K562 (cell line): ENCODE results near the gene KCNS1. TPM values are rescaled to one million over a fixed set of nuclear protein-coding genes. Genes with fewer than 3 reads are reported as not detected.

Experiments
- ATAC-seq: fragments of 200-7000 bp; cut with Tn5 transposase; 3 replicates; pipeline ENCODE4 v1.9.1; 2020; ENCODE audit warnings: moderate library complexity
- BruUV-seq: library from RNA; stranded (reverse); fragments of 400-500 nt; replicated peaks from 2 replicates; lab custom pipeline; 2021; lab: Mats Ljungman, UMichigan
- CTCF ChIA-PET: fragments of 300-600 bp; formaldehyde crosslinking; extraction: SDS; loops from one replicate; lab custom pipeline; 2021; ENCODE audit warnings: low intra/inter-chr PET ratio; lab: Yijun Ruan, JAX
- POLR2A ChIA-PET: fragments of 300-600, 350-650 bp; sonication (Branson Sonifier 250); formaldehyde crosslinking; extraction: SDS; loops from one replicate; lab custom pipeline; 2021; ENCODE audit warnings: antibody characterized with exemption, inconsistent platforms; lab: Yijun Ruan, JAX
- DNase-seq, 4 experiments: peaks; one replicate each; pipeline versions ENCODE4 v3.0.0 to v3.0.0-alpha.2; 2011 to 2018; ENCODE audit warnings: low spot score in 3 of 4, mixed read lengths in 3 of 4; ENCODE audit errors: extremely low read depth in 1 of 4
- FAIRE-seq: peaks from 2 replicates; lab custom pipeline; 2011; peaks lifted over from hg19 to GRCh38; lab: Jason Lieb, UNC
- H2AFZ ChIP-seq: 2 replicates; pipeline ENCODE4 v1.6.0; 2011; ENCODE audit warnings: low read depth, low read length, control low read depth, inconsistent platforms
- H3K27ac ChIP-seq: fragments of 200-600 bp; 3 replicates; pipeline ENCODE4 v1.8.0; 2011; ENCODE audit warnings: low read depth, mild to moderate bottlenecking, control low read depth, inconsistent platforms, low read length, moderate library complexity, mixed read lengths; ENCODE audit errors: extremely low read depth
- H3K27me3 ChIP-seq, 2 experiments: fragments of 300-600 bp in 1 of 2; 2 replicates in 1 of 2; 3 replicates in 1 of 2; pipeline versions ENCODE4 v1.6.0 to v1.8.0; 2011; ENCODE audit warnings: inconsistent platforms in 2 of 2, low read length in 2 of 2, mild to moderate bottlenecking in 1 of 2, mixed read lengths in 1 of 2, moderate library complexity in 1 of 2; ENCODE audit not compliant: control insufficient read depth in 2 of 2, insufficient read depth in 2 of 2
- H3K36me3 ChIP-seq: fragments of 300-600 bp; 3 replicates; pipeline ENCODE4 v1.8.0; 2011; ENCODE audit warnings: mild to moderate bottlenecking, low read length, inconsistent platforms; ENCODE audit not compliant: control insufficient read depth, insufficient read depth
- H3K4me1 ChIP-seq, 2 experiments: fragments of 200-600 bp in 1 of 2; replicated peaks in 1 of 2; 2 replicates in 1 of 2; 3 replicates in 1 of 2; pipeline versions ENCODE4 v1.5.1 to v1.8.0; 2011; ENCODE audit warnings: inconsistent platforms in 2 of 2, low read length in 2 of 2, mild to moderate bottlenecking in 1 of 2, mixed read lengths in 1 of 2, moderate library complexity in 1 of 2; ENCODE audit not compliant: control insufficient read depth in 2 of 2, insufficient read depth in 2 of 2
- H3K4me2 ChIP-seq: 2 replicates; pipeline ENCODE4 v1.6.1; 2011; ENCODE audit warnings: low read length, control low read depth, inconsistent platforms, mixed read lengths; ENCODE audit not compliant: insufficient read depth
- H3K4me3 ChIP-seq: fragments of 200-600 bp; sonication (generic), shearing (Covaris generic); 2 replicates; pipeline ENCODE4 v1.5.1; 2016; ENCODE audit warnings: control low read depth, inconsistent platforms
- H3K79me2 ChIP-seq: fragments of 200-600 bp; 3 replicates; pipeline ENCODE4 v1.8.0; 2011; ENCODE audit warnings: low read length, inconsistent platforms; ENCODE audit not compliant: control insufficient read depth, insufficient read depth
- H3K9ac ChIP-seq, 2 experiments: 2 replicates each; pipeline versions ENCODE4 v1.6.0 to v1.6.1; 2011; ENCODE audit warnings: low read depth in 2 of 2, low read length in 2 of 2, control low read depth in 1 of 2, inconsistent platforms in 1 of 2, mild to moderate bottlenecking in 1 of 2, mixed read lengths in 1 of 2; ENCODE audit not compliant: insufficient read depth in 1 of 2
- H3K9me1 ChIP-seq: one replicate; pipeline ENCODE4 v1.6.0; 2011; ENCODE audit warnings: inconsistent platforms, mild to moderate bottlenecking, low read length, moderate library complexity; ENCODE audit not compliant: control insufficient read depth, insufficient read depth
- H3K9me3 ChIP-seq: replicated peaks from 2 replicates; pipeline ENCODE4 v1.5.1; 2011; ENCODE audit warnings: low read depth, low read length, inconsistent platforms; ENCODE audit not compliant: control insufficient read depth, insufficient read depth
- H4K20me1 ChIP-seq: replicated peaks from 2 replicates; pipeline ENCODE4 v1.6.1; 2011; ENCODE audit warnings: low read length, inconsistent platforms, mixed read lengths; ENCODE audit not compliant: control insufficient read depth, insufficient read depth
- ARID4B ChIP-seq: sonication (generic); formaldehyde crosslinking; IDR thresholded peaks from 2 replicates; pipeline ENCODE4 v1.8.0; 2022; ENCODE audit warnings: mild to moderate bottlenecking, missing genetic modification reagents
- BDP1 ChIP-seq: IDR thresholded peaks from 3 replicates; pipeline ENCODE4 v1.6.1; 2011; ENCODE audit not compliant: insufficient read length, insufficient read depth
- HNRNPLL ChIP-seq: fragments of 200-400 bp; formaldehyde crosslinking; IDR thresholded peaks from 2 replicates; pipeline ENCODE4 v1.6.1; 2017; ENCODE audit warnings: low read length, low read depth, mild to moderate bottlenecking; ENCODE audit not compliant: poor library complexity, severe bottlenecking
- KLF16 ChIP-seq: IDR thresholded peaks from 2 replicates; pipeline ENCODE4 v1.6.1; 2016; ENCODE audit warnings: antibody characterized with exemption
- MCM5 ChIP-seq: fragments of 450-650 bp; IDR thresholded peaks from 2 replicates; pipeline ENCODE4 v1.6.1; 2016; ENCODE audit warnings: low read depth
- MEF2D ChIP-seq: conservative IDR thresholded peaks from 2 replicates; pipeline ENCODE4 v1.6.1; 2016; ENCODE audit warnings: low read depth, missing genetic modification characterization, missing compliant biosample characterization
- PTBP1 ChIP-seq: fragments of 200-400 bp; formaldehyde crosslinking; IDR thresholded peaks from 2 replicates; pipeline ENCODE4 v1.6.1; 2017; ENCODE audit warnings: low read depth, low read length
- ZNF217 ChIP-seq: sonication (generic); formaldehyde crosslinking; IDR thresholded peaks from 2 replicates; pipeline ENCODE4 v1.8.0; 2022; ENCODE audit warnings: mild to moderate bottlenecking, missing genetic modification reagents
- ZNF239 ChIP-seq: fragments of 250-450 bp; sonication (Bioruptor Pico); IDR thresholded peaks from 2 replicates; pipeline ENCODE4 v1.4.0; 2020; ENCODE audit warnings: mild to moderate bottlenecking
- ZNF449 ChIP-seq: fragments of 250-450 bp; sonication (Bioruptor Pico); IDR thresholded peaks from 2 replicates; pipeline ENCODE4 v1.8.0; 2022; ENCODE audit warnings: moderate library complexity, mild to moderate bottlenecking, inconsistent platforms
- ZNF512 ChIP-seq: IDR thresholded peaks from 2 replicates; pipeline ENCODE4 v1.6.1; 2016; ENCODE audit warnings: missing genetic modification characterization, missing compliant biosample characterization
- WGBS: fragments of 100-300 bp; shearing (Covaris generic); methylation state at CpG from one replicate; pipeline ENCODE4 v1.1.6; 2016; ENCODE audit warnings: low coverage, mixed read lengths; ENCODE audit not compliant: insufficient coverage; ENCODE audit errors: missing lambda C conversion rate; 5-methylcytosine and 5-hydroxymethylcytosine counted together
- in situ Hi-C: fragments of 300-500 bp; cut with MboI; formaldehyde crosslinking; loops from 4 replicates; pipeline ENCODE4 v1.15.0; 2018; ENCODE audit warnings: inconsistent platforms, mixed read lengths
- intact Hi-C: fragments of 100-400 bp; cut with micrococcal nuclease; formaldehyde crosslinking; loops from 2 replicates; pipeline ENCODE4 v1.14.2; 2022
- polyA plus RNA-seq, 8 experiments: library from polyadenylated mRNA; depleted of rRNA in 4 of 8; stranded (reverse) in 5 of 8; unstranded in 3 of 8; fragments of >200 nt; fragmentation: Nextera tagmentation in 2 of 8; fragmentation: Illumina TruSeq in 1 of 8; extraction: Ambion mirVana in 2 of 8; extraction: Trizol in 1 of 8; gene quantifications; 2 replicates each; pipeline versions ENCODE4 v1.2.1 to v1.2.3, GENCODE V29; 2011 to 2014; ENCODE audit warnings: inconsistent platforms in 1 of 8, missing spikeins in 1 of 8
- total RNA-seq, 7 experiments: library from RNA; depleted of rRNA in 6 of 7; stranded (reverse); fragments of >200 nt in 6 of 7; fragmentation: Illumina TruSeq in 2 of 7; extraction: Trizol in 2 of 7; gene quantifications; 2 replicates each; pipeline versions ENCODE4 v1.2.1 to v1.2.3, GENCODE V29; 2011 to 2021; ENCODE audit warnings: low replicate concordance in 1 of 7
- TF ChIP-seq, protein P1 (sequence below), 3 experiments: fragments of 200-800 bp in 1 of 3; sonication (Bioruptor generic) in 1 of 3; sonication (generic) in 1 of 3; formaldehyde crosslinking in 1 of 3; IDR thresholded peaks; 2 replicates each; pipeline versions ENCODE4 v1.6.1 to v1.8.0; 2016 to 2022; ENCODE audit warnings: mild to moderate bottlenecking in 2 of 3, missing compliant biosample characterization in 2 of 3, missing genetic modification characterization in 2 of 3, missing genetic modification reagents in 1 of 3
- TF ChIP-seq, protein P2 (sequence below): sonication (generic); formaldehyde crosslinking; IDR thresholded peaks from 2 replicates; pipeline ENCODE4 v1.8.0; 2022; ENCODE audit warnings: mild to moderate bottlenecking, missing genetic modification reagents

The KCNS1 gene
- total and polyA plus RNA-seq, 9 of the 15 experiments (the other 6 are each of a cell fraction or from before 2014, with no cell fraction given): not detected

DNA sequence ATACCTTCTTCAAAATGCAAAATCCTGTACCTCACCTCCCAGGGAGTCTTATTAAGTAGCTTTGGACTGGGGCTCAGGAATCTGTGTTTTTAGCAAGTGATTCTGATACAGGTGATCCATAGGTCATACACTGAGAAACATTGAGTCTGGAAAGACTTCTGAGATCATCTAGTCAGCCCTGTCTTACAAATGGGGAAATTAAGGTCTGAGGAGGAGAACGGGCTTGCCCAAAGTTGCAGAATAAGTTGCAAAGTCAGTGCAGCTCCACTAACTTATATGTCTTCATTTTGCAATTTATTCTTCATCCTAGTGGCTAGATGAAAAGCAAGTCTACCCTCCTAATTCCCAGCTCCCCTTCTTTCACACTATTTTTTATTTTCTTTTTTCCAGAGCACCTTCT is 28.9 kb downstream of the KCNS1 start:
- POLR2A ChIA-PET: interaction anchor here (0.6 to 1.4 kb wide), 5 partner anchors 11 to 125 kb away, joined by 3 to 6 read pairs (median 5); no protein-coding TSS in a partner anchor
- no peaks in the 10 kb centered on the region for H3K27me3 ChIP-seq
- in situ Hi-C loops (no loop called here), intact Hi-C loops (no loop called here)
- ATAC-seq (no peak), FAIRE-seq (no peak), DNase-seq (no peak)
- no peaks in the 10 kb centered on the region for H3K79me2 ChIP-seq
- no peaks in the 10 kb centered on the region for H3K9me1 ChIP-seq
- no TSS peak for BruUV-seq
- no peak overlapping the region for H3K27ac ChIP-seq
- no peak overlapping the region for H2AFZ ChIP-seq
- CTCF ChIA-PET: no interaction called here
- no peak overlapping the region for H3K4me3 ChIP-seq
- no peak overlapping the region for H3K9ac ChIP-seq
- H4K20me1 ChIP-seq: 0 out of 2 replicates have a peak, but pooled peaks cover 7% of the 10 kb centered on the region
- peaks cover 2 to 15% of the 10 kb centered on the region in 2 experiments; a peak in 4 of 5 replicates for H3K4me1 ChIP-seq
- no peak overlapping the region for H3K4me2 ChIP-seq
- no peaks in the 10 kb centered on the region for H3K9me3 ChIP-seq
- H3K36me3 ChIP-seq: peaks cover 32% of the 10 kb centered on the region
- WGBS: 91% methylated on average over 1 of the region's 1 CpG
- TF ChIP-seq ZNF512 (no peak), ZNF239 (CRISPR knock-in tag) (no peak), HNRNPLL (no peak), MCM5 (no peak), BDP1 (no peak), ZNF449 (CRISPR knock-in tag) (no peak), PTBP1 (no peak), ZNF217 (CRISPR knock-in tag) (no peak), ARID4B (CRISPR knock-in tag) (no peak), MEF2D (tag) (no peak), KLF16 (no peak)
- TF ChIP-seq, protein P1, sequence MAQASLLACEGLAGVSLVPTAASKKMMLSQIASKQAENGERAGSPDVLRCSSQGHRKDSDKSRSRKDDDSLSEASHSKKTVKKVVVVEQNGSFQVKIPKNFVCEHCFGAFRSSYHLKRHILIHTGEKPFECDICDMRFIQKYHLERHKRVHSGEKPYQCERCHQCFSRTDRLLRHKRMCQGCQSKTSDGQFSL (CRISPR knock-in tag; IDR thresholded peaks at IDR 0.05): no peak
- TF ChIP-seq, protein P1 (tag; IDR thresholded peaks at IDR 0.05): no peak
- TF ChIP-seq, protein P2, sequence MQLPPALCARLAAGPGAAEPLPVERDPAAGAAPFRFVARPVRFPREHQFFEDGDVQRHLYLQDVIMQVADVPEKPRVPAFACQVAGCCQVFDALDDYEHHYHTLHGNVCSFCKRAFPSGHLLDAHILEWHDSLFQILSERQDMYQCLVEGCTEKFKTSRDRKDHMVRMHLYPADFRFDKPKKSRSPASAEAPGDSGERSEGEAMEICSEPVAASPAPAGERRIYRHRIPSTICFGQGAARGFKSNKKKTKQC: no peak
